GM21528 (cell line): ENCODE measurements around the gene SDF4.

Experiments used
- ATAC-seq: cut with Tn5 transposase; IDR thresholded peaks from one replicate; pipeline ENCODE4 v1.9.1; 2021; ENCODE audit warnings: mild to moderate bottlenecking, moderate library complexity; ENCODE audit not compliant: unreplicated experiment, low FRiP score

SDF4 gene

DNA sequence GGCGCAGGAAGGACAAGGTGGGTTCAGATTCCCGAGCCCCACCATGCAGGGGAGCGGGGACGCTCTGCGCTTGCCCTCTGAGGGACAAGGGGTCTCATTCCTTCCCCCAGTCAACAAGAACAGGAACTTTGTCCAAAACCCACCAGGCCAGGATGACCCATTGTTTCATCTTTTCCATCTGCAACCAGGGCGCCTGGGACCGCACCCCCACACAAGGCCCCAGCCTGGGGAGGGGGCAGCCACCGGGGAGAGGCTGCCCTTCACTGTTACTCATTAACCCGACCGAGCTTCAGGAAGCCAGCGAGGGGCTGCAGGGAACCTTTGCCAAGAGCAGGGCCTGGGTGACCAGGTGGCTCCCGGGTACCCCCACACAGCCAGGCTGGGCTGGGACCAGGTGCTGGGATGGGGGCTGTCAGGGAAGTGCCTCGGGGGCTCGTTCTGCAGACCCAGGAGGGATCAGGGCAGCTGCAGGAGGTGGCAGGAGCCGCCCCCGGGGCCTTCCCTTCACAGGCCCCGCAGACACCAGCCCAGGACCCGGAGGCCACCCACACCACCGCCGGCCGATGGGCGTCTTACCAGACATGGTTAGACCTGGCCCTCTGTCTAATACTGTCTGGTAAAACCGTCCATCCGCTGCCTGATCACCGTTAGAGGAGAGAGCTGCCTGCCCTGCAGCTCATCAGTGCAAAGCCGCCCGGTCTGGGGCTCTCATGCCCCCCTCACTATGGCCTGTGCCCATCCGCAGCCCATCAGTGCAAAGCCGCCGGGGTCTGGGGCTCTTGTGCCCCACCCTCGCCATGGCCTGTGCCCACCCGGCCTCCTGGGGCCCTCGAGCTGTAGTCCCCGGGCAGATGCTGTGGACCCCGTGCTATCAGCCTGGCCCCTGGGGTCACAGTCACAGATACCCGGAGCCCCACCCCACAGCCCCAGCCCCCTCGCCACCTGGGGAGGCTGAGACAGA is 63.1 kb downstream of the SDF4 start:
- no peak for ATAC-seq

DNA sequence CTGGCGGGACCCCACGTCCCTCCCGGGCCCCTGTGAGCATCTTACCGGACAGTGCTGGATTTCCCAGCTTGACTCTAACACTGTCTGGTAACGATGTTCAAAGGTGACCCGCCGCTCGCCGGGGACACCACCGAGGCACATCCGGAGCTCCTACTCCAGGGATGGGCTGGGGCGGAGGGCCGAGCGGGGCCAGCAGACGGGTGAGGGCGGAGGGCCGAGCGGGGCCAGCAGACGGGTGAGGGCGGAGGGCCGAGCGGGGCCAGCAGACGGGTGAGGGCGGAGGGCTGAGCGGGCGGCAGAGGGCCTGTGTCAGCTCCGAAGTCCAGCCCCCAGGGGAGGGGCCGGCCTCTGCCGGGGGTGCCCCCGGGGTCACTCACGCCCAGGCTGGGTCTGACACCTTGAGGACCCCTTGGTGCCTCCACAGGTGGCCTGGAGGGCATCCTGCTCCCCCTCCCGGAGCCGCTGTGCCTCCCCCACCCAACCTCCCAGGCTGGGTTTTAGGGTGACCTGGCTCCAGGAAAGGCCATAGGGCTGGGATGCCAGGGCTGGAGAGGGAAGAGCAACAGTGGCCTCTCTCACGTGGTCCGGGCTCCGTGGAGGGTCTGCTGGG is 63.9 kb downstream of the SDF4 start:
- no peak for ATAC-seq

DNA sequence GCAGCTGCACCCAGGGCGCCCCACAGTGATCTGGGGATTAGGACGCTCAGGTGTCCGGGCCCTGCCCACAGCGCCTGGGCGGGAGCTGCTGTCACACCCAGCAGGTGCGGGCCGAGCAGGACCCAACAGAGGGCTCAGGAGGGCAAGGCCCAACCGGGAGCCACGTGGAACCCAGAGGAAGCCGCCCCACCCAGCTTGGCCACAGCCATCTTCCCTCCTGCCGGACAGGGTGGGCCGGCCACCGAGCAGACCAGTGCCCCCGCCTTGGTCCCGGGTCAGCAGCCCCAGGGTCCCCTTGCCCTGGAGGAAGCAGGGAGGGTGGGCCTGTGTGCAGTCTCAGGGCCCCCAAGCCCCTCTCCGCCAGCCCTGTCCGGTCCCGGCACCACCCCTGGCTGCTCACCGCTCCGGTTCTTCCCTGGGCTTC is 64.4 kb downstream of the SDF4 start:
- no peak for ATAC-seq
